Hepatocyte (in vitro differentiated cells): ENCODE measurements around the gene PHLPP1.

ENCODE experiments used
- EZH2 ChIP-seq: fragments of 200-600 bp; sonication (generic); IDR thresholded peaks from 2 replicates; pipeline ENCODE4 v1.6.1; 2016; ENCODE audit warnings: antibody characterized with exemption, mild to moderate bottlenecking, borderline replicate concordance
- EZH2phosphoT487 ChIP-seq: fragments of 200-600 bp; sonication (generic); IDR thresholded peaks from one replicate; pipeline ENCODE4 v1.6.1; 2018; ENCODE audit warnings: antibody characterized with exemption, mild to moderate bottlenecking, low read depth, moderate library complexity; ENCODE audit not compliant: unreplicated experiment, severe bottlenecking
- TF ChIP-seq, protein P1 (sequence below): fragments of 200-600 bp; sonication (generic); IDR thresholded peaks from 2 replicates; pipeline ENCODE4 v1.5.1; 2016; ENCODE audit warnings: antibody characterized with exemption, mild to moderate bottlenecking; ENCODE audit not compliant: poor library complexity

DNA sequence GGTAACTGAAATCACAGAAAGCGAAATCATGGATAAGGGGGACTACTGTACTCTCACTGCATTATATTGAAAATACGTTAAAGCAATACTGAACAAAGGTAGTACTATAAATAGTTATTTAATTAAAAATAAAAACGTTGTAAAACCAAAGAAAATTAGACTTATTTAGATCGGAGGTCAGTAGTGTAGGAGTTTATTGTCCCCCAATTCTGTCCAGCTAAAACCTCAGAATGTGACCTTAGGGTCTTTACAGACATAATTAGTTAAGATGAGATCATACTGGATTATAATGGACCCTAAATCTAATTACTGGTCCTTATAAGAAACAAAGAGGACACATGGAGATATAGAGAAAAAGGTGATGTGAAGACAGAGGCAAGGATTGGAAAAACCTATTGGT lies 95.3 kb downstream of the PHLPP1 start:
- TF ChIP-seq, protein P1, sequence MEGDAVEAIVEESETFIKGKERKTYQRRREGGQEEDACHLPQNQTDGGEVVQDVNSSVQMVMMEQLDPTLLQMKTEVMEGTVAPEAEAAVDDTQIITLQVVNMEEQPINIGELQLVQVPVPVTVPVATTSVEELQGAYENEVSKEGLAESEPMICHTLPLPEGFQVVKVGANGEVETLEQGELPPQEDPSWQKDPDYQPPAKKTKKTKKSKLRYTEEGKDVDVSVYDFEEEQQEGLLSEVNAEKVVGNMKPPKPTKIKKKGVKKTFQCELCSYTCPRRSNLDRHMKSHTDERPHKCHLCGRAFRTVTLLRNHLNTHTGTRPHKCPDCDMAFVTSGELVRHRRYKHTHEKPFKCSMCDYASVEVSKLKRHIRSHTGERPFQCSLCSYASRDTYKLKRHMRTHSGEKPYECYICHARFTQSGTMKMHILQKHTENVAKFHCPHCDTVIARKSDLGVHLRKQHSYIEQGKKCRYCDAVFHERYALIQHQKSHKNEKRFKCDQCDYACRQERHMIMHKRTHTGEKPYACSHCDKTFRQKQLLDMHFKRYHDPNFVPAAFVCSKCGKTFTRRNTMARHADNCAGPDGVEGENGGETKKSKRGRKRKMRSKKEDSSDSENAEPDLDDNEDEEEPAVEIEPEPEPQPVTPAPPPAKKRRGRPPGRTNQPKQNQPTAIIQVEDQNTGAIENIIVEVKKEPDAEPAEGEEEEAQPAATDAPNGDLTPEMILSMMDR: no peak
- TF ChIP-seq EZH2 (no peak), EZH2phosphoT487 (no peak)
